A673 (cell line): ENCODE data around the gene MGAT5.

Experiments used
- EZH2 ChIP-seq: fragments of 200-600 bp; sonication (generic); IDR thresholded peaks from 2 replicates; pipeline ENCODE4 v1.6.1; 2017; ENCODE audit warnings: borderline replicate concordance, low read depth, mild to moderate bottlenecking, mixed read lengths, antibody characterized with exemption, low read length; ENCODE audit not compliant: poor library complexity, severe bottlenecking
- TF ChIP-seq, protein P1 (sequence below): fragments of 300-800, 200-600 bp; sonication (generic); conservative IDR thresholded peaks from 2 replicates; pipeline ENCODE4 v1.5.1; 2017; ENCODE audit warnings: low read depth, mild to moderate bottlenecking, antibody characterized with exemption, low read length, moderate library complexity, mixed read lengths

DNA sequence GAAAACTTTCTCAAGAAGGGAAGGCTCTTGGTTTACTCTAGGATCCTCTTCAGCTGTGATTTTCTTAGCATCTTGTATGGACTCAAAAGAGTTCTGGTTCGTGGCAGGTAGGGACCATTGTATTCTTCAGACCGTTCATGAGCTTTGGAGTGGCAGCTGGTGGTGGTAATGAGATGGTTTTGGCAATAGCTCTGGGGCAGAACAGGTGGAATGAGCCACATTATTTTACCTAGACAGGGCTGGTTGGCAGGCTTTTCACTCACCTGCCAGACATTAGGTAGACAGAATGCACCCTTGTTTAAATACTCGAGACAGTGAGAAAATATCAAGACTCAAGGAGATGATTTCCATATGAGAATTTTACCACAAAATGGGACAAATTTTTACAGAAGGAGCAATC lies 26.2 kb upstream of the MGAT5 start:
- TF ChIP-seq, protein P1, sequence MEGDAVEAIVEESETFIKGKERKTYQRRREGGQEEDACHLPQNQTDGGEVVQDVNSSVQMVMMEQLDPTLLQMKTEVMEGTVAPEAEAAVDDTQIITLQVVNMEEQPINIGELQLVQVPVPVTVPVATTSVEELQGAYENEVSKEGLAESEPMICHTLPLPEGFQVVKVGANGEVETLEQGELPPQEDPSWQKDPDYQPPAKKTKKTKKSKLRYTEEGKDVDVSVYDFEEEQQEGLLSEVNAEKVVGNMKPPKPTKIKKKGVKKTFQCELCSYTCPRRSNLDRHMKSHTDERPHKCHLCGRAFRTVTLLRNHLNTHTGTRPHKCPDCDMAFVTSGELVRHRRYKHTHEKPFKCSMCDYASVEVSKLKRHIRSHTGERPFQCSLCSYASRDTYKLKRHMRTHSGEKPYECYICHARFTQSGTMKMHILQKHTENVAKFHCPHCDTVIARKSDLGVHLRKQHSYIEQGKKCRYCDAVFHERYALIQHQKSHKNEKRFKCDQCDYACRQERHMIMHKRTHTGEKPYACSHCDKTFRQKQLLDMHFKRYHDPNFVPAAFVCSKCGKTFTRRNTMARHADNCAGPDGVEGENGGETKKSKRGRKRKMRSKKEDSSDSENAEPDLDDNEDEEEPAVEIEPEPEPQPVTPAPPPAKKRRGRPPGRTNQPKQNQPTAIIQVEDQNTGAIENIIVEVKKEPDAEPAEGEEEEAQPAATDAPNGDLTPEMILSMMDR = no peak
- no peak for TF ChIP-seq EZH2
